Fibroblast of villous mesenchyme (primary cell): ENCODE measurements around the gene RNF8. TPM values are rescaled to one million over a fixed set of nuclear protein-coding genes. Genes with fewer than 3 reads are reported as not detected.
A peak's percentile ranks its signal among the peaks of the same experiment; 100 is the strongest.
"Not testable (repeated sequence)": the region's sequence is repeated elsewhere in the genome, so short reads cannot be mapped to it uniquely, and the experiment has no call there.

ENCODE experiments used
- DNase-seq: peaks from one replicate; pipeline ENCODE4 v3.0.0-alpha.2; 2010; ENCODE audit warnings: low read depth
- H3K4me3 ChIP-seq: 2 replicates; pipeline ENCODE4 v1.5.1; 2011; ENCODE audit warnings: low read depth, mild to moderate bottlenecking, low read length
- total RNA-seq: library from RNA; depleted of rRNA; stranded (reverse); fragments of >200 nt; gene quantifications from 2 replicates; pipeline ENCODE4 v1.2.3, GENCODE V29; 2012
- TF ChIP-seq, protein P1 (sequence below): IDR thresholded peaks from 2 replicates; pipeline ENCODE4 v1.5.1; 2012; ENCODE audit warnings: low read depth, mild to moderate bottlenecking, low read length; ENCODE audit not compliant: insufficient read depth

The RNF8 gene
- total RNA-seq, 1 donor, result 22.5 TPM

DNA sequence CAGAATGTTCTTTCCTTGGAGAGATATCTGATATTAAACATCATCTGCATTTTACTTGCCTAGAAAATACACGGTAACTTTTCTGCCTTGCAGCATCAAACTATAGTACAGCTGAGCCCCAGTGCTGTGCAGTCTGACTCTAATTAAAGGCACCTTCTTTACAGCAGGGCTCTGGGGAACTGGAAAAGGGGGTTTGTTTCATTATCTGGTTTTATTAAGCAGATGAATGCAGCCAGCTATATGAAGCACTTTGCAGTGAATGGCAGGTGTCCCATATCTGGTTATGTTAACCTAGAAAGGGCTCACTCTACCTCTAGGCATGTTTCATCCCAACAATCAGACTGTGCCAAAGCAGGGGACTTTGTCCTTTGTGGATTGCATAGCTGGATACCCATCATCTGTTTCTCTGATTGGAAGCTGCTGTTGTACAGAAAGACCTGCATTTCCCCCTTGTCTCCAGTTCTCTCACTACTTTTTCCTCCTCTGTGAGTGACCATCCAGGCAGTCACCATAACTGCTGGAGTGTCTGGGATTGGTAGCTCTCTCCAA, 39.7 kb downstream of the RNF8 start:
- no peak for DNase-seq
- H3K4me3 ChIP-seq, result no peak overlapping the region
- TF ChIP-seq, protein P1, sequence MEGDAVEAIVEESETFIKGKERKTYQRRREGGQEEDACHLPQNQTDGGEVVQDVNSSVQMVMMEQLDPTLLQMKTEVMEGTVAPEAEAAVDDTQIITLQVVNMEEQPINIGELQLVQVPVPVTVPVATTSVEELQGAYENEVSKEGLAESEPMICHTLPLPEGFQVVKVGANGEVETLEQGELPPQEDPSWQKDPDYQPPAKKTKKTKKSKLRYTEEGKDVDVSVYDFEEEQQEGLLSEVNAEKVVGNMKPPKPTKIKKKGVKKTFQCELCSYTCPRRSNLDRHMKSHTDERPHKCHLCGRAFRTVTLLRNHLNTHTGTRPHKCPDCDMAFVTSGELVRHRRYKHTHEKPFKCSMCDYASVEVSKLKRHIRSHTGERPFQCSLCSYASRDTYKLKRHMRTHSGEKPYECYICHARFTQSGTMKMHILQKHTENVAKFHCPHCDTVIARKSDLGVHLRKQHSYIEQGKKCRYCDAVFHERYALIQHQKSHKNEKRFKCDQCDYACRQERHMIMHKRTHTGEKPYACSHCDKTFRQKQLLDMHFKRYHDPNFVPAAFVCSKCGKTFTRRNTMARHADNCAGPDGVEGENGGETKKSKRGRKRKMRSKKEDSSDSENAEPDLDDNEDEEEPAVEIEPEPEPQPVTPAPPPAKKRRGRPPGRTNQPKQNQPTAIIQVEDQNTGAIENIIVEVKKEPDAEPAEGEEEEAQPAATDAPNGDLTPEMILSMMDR, result no peak

DNA sequence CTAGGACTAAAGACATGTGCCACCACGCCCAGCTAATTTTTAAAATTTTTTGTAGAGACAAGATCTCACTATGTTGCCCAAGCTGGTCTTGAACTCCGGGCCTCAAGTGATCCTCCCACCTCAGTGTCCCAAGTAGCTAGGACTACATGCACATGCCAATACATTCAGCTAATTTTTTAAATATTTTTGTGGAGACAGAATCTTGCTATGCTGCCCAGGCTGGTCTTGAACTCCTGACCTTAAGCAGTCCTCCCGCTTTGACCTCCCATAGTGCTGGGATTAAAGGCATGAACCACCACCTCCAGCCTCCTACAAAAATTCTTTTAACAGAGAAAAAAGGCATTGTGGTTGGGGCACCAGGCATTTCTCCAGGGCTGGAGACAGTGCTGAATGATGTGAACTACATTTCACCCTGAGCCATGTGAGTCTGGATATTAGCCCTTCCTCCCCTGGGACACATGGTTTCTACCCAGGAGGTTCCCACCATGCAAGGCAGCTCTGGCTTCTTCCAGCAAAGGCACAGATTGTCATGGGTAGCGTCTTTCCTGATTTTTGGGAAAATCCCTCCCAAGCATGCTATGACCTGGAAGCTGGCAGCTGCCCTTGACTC, 42.9 kb downstream of the RNF8 start:
- peak; percentile 29 for DNase-seq
- TF ChIP-seq, protein P1, result no peak
- no peak overlapping the region for H3K4me3 ChIP-seq

DNA sequence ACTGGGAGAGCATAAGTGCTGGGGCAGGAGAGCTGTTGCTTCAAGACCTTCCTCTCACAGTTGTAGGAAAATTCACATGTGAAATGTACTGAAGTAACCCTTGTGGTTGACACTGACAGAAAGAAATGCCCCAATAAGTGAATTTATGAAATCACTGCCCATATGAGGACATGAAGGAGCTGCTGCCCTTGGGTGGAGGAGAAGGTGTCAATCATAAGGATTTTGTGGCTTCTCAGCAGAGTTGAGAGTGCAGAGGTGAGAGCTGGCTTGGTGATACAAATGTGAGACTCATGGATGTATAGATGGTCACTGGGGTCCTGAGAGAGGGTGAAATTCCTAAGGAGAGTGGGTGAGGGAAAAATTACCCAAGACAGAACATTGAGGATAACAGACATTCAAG, 45.3 kb downstream of the RNF8 start:
- no peak for DNase-seq
- H3K4me3 ChIP-seq, result no peak overlapping the region
- TF ChIP-seq, protein P1, result no peak

DNA sequence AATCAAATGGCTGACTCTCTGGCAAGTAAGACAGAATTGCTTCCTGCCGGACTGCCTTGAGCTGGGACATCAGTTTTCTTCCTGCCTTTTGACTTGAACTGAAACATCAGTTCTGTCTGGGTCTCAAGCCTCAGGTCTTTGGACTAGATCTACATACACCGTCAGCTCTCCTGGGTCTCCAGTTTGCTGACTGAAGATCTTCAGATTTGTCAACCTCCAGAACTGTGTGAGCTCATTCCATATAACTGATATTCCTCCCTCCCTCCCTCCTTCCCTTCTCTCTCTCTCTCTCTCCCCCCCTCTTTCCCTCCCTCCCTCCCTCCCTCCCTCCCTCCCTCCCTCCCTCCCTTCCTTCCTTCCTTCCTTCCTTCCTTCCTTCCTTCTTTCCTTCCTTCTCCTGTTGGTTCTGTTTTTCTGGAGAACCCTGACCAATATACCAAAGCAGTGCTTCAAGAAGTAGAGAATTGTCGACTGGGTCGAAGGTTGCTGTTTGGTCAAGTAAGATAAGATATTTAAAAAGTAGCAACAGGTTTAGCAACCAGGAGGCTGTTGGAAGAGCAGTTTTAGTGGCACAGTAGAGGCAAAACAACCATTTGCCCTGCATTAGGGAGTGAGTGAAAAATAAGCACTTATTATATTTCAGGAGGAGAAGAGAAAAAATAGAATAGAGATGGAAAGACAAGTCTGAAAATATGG, 46.2 kb downstream of the RNF8 start:
- TF ChIP-seq, protein P1, result no peak

DNA sequence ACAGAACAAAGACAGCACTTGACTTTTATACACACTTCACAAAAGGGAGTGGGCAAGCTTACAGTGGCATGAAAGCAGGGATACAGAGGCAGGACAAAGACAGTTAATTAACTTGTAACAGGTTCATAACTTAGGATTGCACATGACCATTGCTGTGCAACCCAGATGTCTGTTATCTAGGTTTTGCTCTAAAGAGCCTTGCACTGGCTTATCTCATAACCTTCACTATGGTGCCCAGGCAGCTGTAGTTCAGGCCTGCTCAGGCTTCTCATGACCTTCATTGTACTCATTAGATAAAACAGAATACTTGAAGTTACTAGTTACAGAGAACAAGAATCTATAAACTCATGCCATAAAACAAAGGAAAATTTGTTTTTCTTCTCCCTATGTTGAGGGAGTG, 47.9 kb downstream of the RNF8 start:
- not testable (repeated sequence) for DNase-seq, H3K4me3 ChIP-seq

More for the DNA sequence above, 46.2 kb downstream of the RNF8 start:
- DNase-seq, result no peak
- H3K4me3 ChIP-seq, result no peak overlapping the region

DNA sequence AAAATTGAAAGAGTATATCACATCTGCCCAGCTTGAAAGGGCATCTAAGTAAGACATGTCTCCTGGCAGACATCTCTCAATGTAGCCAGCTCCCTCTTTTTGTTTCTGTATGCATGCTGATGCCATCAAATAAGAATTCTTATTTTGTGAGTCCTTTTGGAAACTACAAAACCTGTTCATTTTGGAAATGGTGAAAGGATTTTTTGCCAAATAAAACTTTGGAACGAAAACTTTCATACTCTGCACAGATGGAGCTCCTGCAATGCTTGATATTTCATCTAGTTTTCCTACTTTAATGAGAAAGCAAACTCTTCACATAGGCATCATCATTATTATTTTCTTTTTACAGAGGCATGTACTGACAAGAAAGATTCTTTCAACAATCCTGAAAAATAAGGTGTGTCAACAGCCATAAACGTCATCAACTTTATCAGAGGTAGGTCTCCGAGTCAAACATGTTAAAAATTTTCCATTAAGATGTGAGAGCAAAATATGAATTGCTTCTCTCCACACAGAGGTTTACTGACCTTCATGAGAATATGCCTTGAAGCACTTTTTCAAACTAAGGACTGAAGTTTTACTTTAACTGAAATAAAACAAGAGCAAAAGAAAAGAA, 53.1 kb downstream of the RNF8 start:
- no peak for DNase-seq
- no peak overlapping the region for H3K4me3 ChIP-seq
- TF ChIP-seq, protein P1, result no peak

DNA sequence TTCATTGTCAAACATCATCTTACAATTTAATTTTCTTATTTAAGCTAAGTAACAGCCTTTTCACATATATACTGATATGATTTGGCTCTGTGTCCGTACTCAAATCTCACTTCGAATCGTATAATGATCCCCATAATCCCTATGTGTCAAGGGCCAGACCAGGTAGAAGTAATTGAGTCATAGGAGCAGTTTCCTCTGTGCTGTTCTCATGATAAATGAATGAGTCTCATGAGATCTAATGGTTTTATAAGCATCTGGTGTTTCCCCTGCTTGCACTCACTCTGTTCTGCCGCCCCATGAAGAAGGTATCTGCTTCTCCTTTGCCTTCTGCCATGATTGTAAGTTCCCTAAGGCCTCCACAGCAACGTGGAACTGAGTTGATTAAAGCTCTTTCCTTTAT, 54.2 kb downstream of the RNF8 start:
- no peak overlapping the region for H3K4me3 ChIP-seq
- TF ChIP-seq, protein P1, result no peak
- DNase-seq, result no peak
